CD4-positive, alpha-beta T cell (primary cell): ENCODE measurements around the gene CHMP4A. TPM values are rescaled to one million over a fixed set of nuclear protein-coding genes. Genes with fewer than 3 reads are reported as not detected.

Experiments
- ATAC-seq: fragments of 200-7000 bp; cut with Tn5 transposase; one replicate; pipeline ENCODE4 v1.10.0; 2022; ENCODE audit warnings: mild to moderate bottlenecking; ENCODE audit not compliant: poor library complexity
- CTCF ChIA-PET: fragments of 350-600 bp; sonication (Branson Sonifier 250); formaldehyde crosslinking; loops from one replicate; lab custom pipeline; 2021; ENCODE audit warnings: antibody characterized with exemption, inconsistent platforms; lab: Charles Lee
- POLR2A ChIA-PET: fragments of 350-600 bp; sonication (Branson Sonifier 250); formaldehyde crosslinking; loops from one replicate; lab custom pipeline; 2021; ENCODE audit warnings: antibody characterized with exemption, inconsistent platforms; lab: Charles Lee
- DNase-seq, 14 experiments: peaks; one replicate each; pipeline ENCODE4 v3.0.0-alpha.2; 2013 to 2020; ENCODE audit warnings: mixed read lengths in 2 of 14
- H3K27ac ChIP-seq, 2 donors: one replicate each; pipeline versions ENCODE4 v1.5.1 to v1.7.0; 2013; ENCODE audit warnings: low read length in 2 of 2, low read depth in 1 of 2, mild to moderate bottlenecking in 1 of 2
- H3K27me3 ChIP-seq, 2 experiments: 1 replicate in 1 of 2; 2 replicates in 1 of 2; pipeline versions ENCODE4 v1.6.1 to v1.7.0; 2013; ENCODE audit warnings: low read length in 2 of 2, control low read depth in 1 of 2, mild to moderate bottlenecking in 1 of 2, moderate library complexity in 1 of 2; ENCODE audit not compliant: insufficient read depth in 2 of 2, control insufficient read depth in 1 of 2
- H3K36me3 ChIP-seq: one replicate; pipeline ENCODE4 v1.6.1; 2013; ENCODE audit warnings: low read length, control low read depth; ENCODE audit not compliant: insufficient read depth
- H3K4me1 ChIP-seq: one replicate; pipeline ENCODE4 v1.6.1; 2013; ENCODE audit warnings: low read length, control low read depth; ENCODE audit not compliant: insufficient read depth
- H3K4me3 ChIP-seq: one replicate; pipeline ENCODE4 v1.5.1; 2013; ENCODE audit warnings: mild to moderate bottlenecking, low read length, moderate library complexity
- H3K9me3 ChIP-seq, 2 experiments: 1 replicate in 1 of 2; 2 replicates in 1 of 2; pipeline versions ENCODE4 v1.6.1 to v1.7.0; 2013; ENCODE audit warnings: low read length in 2 of 2, mild to moderate bottlenecking in 2 of 2, control low read depth in 1 of 2, moderate library complexity in 1 of 2; ENCODE audit not compliant: control insufficient read depth in 1 of 2, insufficient read depth in 1 of 2
- H3K27ac Mint-ChIP-seq: one replicate; pipeline ENCODE4 v1.8.0; 2020; ENCODE audit warnings: mixed read lengths
- H3K27me3 Mint-ChIP-seq: one replicate; pipeline ENCODE4 v1.8.0; 2021; ENCODE audit warnings: mixed read lengths
- H3K36me3 Mint-ChIP-seq: one replicate; pipeline ENCODE4 v1.8.0; 2021; ENCODE audit warnings: low read depth, mixed read lengths
- H3K4me1 Mint-ChIP-seq: one replicate; pipeline ENCODE4 v1.8.0; 2021; ENCODE audit warnings: low read depth, mixed read lengths
- H3K4me3 Mint-ChIP-seq: one replicate; pipeline ENCODE4 v1.8.0; 2020; ENCODE audit warnings: mild to moderate bottlenecking, mixed read lengths
- H3K9me3 Mint-ChIP-seq: one replicate; pipeline ENCODE4 v1.8.0; 2020; ENCODE audit warnings: mixed read lengths
- intact Hi-C, 2 experiments: fragments of 100-400 bp; cut with DNase I in 1 of 2; cut with micrococcal nuclease in 1 of 2; formaldehyde crosslinking; loops; one replicate each; pipeline versions ENCODE4 v1.15.1 to v1.9.0; 2023 to 2025; cut with DNase I, micrococcal nuclease
- total RNA-seq, 174 experiments: library from RNA in 2 of 174; stranded (reverse) in 2 of 174; gene quantifications; one replicate each; pipeline ENCODE4 v1.2.3 and lab custom pipeline; 2021 to 2026
- TF ChIP-seq, protein P1 (sequence below): fragments of 200-600 bp; IDR thresholded peaks from one replicate; pipeline ENCODE4 v1.8.0; 2022; ENCODE audit warnings: antibody characterized with exemption, mild to moderate bottlenecking

The CHMP4A gene
- total RNA-seq, 2 experiments from 2014 or later: 73.4 to 80.1 TPM

DNA sequence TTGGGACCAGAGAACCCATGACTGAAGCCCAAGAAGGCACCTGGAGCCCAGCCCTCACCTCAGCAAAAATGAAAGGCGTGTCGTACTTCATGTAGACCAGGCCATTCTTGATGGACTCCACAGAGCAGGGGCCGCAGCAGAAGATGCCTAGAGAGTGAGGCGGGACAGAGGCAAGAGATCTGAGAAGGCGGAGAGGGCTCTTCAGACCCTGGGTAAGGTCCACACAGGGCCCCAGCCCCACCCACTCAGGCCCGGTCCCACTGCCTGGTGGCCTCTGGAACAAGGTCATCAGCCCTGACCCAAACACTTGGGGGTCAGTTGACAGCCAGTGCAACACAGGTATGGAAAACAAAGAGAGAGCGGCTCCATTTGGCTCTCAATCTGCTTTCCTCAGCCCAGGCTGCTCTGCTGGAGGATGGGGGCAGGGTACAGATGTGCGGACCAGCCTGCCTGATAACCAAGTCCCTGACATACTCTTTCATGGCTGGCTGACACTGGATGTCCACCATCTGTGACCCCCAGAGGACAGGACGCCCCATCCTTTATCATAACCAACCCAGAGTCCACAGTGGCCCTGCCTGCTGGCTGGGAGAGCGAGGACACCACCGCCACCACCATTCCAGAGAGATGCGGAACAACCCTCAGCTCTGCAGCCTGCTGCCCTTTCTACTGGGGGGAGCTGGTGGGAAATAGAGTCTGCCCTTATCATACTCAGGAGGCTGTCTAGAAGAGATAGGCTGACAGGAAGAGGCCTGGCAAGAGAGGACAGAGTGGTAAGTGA, 42.8 kb upstream of the CHMP4A start:
- Mint-ChIP-seq H3K27me3 (no peaks in the 10 kb centered on the region), H3K4me1 (no peaks in the 10 kb centered on the region), H3K36me3 (peaks cover 44% of the 10 kb centered on the region), H3K4me3 (no peak overlapping the region), H3K27ac (no peak overlapping the region), H3K9me3 (no peaks in the 10 kb centered on the region)
- CTCF ChIA-PET: no interaction called here
- TF ChIP-seq, protein P1, sequence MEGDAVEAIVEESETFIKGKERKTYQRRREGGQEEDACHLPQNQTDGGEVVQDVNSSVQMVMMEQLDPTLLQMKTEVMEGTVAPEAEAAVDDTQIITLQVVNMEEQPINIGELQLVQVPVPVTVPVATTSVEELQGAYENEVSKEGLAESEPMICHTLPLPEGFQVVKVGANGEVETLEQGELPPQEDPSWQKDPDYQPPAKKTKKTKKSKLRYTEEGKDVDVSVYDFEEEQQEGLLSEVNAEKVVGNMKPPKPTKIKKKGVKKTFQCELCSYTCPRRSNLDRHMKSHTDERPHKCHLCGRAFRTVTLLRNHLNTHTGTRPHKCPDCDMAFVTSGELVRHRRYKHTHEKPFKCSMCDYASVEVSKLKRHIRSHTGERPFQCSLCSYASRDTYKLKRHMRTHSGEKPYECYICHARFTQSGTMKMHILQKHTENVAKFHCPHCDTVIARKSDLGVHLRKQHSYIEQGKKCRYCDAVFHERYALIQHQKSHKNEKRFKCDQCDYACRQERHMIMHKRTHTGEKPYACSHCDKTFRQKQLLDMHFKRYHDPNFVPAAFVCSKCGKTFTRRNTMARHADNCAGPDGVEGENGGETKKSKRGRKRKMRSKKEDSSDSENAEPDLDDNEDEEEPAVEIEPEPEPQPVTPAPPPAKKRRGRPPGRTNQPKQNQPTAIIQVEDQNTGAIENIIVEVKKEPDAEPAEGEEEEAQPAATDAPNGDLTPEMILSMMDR: no peak
- no peaks in the 10 kb centered on the region for H3K27me3 ChIP-seq
- H3K27ac ChIP-seq: no peak overlapping the region
- peaks cover 32% of the 10 kb centered on the region for H3K36me3 ChIP-seq
- no peak for DNase-seq
- no peak overlapping the region for H3K4me3 ChIP-seq
- no peaks in the 10 kb centered on the region for H3K9me3 ChIP-seq
- H3K4me1 ChIP-seq: no peaks in the 10 kb centered on the region
- intact Hi-C loops: no loop called here
- POLR2A ChIA-PET: interaction anchor here (0.9 kb wide), 1 partner anchor 14 kb away, joined by 5 read pairs; the partner anchor contains the start of gene TINF2
- no peak for ATAC-seq

- Mint-ChIP-seq H3K27me3 (no peaks in the 10 kb centered on the region), H3K4me3 (no peak overlapping the region), H3K4me1 (peaks cover 1% of the 10 kb centered on the region), H3K27ac (no peak overlapping the region), H3K9me3 (no peaks in the 10 kb centered on the region), H3K36me3 (peaks cover 41% of the 10 kb centered on the region)
- intact Hi-C loops: no loop called here
- H3K27me3 ChIP-seq: no peaks in the 10 kb centered on the region
- peaks cover 29% of the 10 kb centered on the region for H3K36me3 ChIP-seq
- no peak overlapping the region for H3K27ac ChIP-seq
- ChIA-PET POLR2A (interaction anchor here (0.9 kb wide), 1 partner anchor 13 kb away, joined by 5 read pairs; the partner anchor contains the start of gene TINF2), CTCF (no interaction called here)
- DNase-seq: no peak
- no peaks in the 10 kb centered on the region for H3K9me3 ChIP-seq
- ATAC-seq: no peak
- H3K4me1 ChIP-seq: no peaks in the 10 kb centered on the region
- no peak overlapping the region for H3K4me3 ChIP-seq
- TF ChIP-seq, protein P1: no peak
Observed at GRCh38 chr14:24255438-24255837, 42.1 kb upstream of the CHMP4A start.

DNA sequence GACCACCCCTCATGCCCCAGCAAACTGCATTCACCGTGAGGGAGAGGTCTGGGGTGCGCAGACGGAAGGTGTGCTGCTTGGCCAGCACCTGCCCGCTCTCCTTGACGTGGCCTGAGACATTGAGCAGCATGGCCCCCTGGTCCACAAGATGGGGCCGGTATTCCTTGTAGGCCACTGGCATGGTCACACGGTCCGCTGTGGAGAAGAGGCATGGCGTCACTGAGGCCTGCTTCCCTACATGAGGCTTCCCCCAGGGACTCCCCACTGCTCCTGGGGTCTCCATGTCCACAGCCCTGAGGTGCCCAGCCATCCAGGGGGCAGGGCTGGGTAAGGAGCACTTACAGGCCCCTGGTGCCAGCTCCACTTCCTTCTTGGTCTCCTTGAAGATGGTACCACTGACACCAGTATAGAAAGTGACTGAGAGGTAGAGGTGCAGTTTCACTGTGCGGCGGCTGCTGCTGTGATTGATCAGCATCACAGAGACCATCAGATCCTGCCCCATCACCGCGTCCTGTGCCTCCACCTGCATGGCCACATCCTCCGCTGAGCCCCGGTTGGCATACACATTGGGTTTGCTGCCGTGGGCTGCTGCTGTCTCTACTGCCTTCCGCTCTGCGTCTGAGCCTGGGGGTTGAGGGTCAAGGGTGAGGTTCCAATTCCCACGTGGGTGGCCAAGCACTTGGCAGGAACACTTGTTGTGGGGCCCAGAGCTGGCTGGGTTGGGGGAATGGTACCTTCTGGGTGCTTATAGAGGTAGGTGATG, 41.5 kb upstream of the CHMP4A start:
- ChIA-PET POLR2A (interaction anchor here (0.9 kb wide), 1 partner anchor 12 kb away, joined by 5 read pairs; the partner anchor contains the start of gene TINF2), CTCF (no interaction called here)
- no peak overlapping the region for H3K27ac Mint-ChIP-seq
- Histone ChIP-seq H3K27me3 (no peaks in the 10 kb centered on the region), H3K9me3 (no peaks in the 10 kb centered on the region), H3K27ac (no peak overlapping the region), H3K4me1 (no peaks in the 10 kb centered on the region), H3K36me3 (peaks cover 29% of the 10 kb centered on the region), H3K4me3 (no peak overlapping the region)
- H3K4me3 Mint-ChIP-seq: no peak overlapping the region
- TF ChIP-seq, protein P1: no peak
- H3K9me3 Mint-ChIP-seq: no peaks in the 10 kb centered on the region
- H3K27me3 Mint-ChIP-seq: no peaks in the 10 kb centered on the region
- peaks cover 8% of the 10 kb centered on the region for H3K4me1 Mint-ChIP-seq
- intact Hi-C loops: no loop called here
- DNase-seq (no peak), ATAC-seq (no peak)
- H3K36me3 Mint-ChIP-seq: peaks cover 45% of the 10 kb centered on the region
